Measurements from ENCODE around the gene KLF16.

The KLF16 gene

DNA sequence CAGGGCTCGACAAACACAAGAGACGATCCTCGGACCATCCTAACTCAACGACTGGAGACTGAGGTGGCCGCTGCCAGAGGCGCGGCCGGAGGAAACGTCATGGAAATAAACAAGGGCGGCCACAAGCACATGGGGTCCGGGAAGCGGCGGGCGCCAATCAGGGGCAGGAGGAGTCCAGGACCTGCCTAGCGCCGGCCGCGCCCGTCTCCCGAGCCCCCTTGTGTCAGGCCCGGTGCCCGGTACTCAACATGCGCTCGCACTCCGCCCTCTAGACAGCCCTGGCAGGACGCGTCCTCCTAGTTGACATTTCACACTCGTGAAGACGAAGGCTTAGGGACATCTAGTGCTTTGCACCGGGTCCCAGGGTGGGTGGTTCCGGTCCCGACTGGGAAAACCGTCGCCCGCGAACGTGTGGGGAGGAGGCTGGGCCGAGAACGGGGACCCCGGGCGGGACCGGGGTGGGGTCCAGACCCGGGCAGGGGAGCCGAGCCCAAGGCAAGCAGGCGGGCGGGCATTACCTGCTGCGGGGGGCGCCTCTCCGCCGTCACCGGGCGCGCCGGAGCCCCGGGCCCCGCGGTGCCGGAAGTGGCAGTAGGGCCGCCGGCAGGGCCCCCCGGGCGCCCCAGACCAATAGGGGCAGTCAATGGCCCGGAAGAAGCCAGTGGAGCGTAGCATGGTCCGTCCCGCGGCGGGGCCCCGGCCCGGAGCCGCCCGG is 15.5 kb downstream of the KLF16 start:
- Histone ChIP-seq H3K27ac (peak overlapping the region; percentile 96 to 100 (median 100)), H3K4me3 (peak overlapping the region; percentile 82 to 100 (median 98)), H3K27me3 (no peaks in the 10 kb centered on the region), H4K20me1 (peaks cover 39 to 94% (median 80%) of the 10 kb centered on the region in 11 experiments; a peak in 21 of 22 replicates), H3K4me1 (peaks cover 72 to 86% (median 84%) of the 10 kb centered on the region in 10 experiments), H3K9ac (peak overlapping the region; percentile 94 to 100 (median 99)), H3K9me3 (replicated peaks in 1 of 11) (no peaks in the 10 kb centered on the region), H3K36me3 (peaks cover 6 to 42% (median 32%) of the 10 kb centered on the region in 11 experiments; a peak in 20 of 22 replicates), H3K4me2 (peak overlapping the region; percentile 95 to 100 (median 97))
- no peak for TF ChIP-seq Cebpa-rat (IDR thresholded peaks at IDR 0.05)

DNA sequence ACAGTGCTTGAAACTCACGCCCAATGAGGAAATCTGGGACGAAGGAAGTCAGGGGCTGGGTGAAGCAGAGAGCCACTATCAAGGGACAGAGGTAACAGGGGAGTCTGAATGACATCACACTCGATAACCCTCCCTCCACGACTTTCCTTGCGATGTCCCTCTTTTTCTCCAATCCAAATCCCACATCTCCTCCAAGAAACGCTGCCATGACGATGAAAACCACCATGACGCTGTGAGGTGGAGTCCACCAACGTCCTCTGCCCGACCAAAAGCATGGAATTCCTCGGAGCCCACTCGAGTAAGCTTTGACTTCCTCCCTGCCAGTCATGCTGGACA is 16.1 kb downstream of the KLF16 start:
- peaks cover 38 to 94% (median 80%) of the 10 kb centered on the region in 11 experiments; a peak in 21 of 22 replicates for H4K20me1 ChIP-seq
- peak overlapping the region; percentile 96 to 100 (median 100) for H3K27ac ChIP-seq
- H3K27me3 ChIP-seq: no peaks in the 10 kb centered on the region
- H3K9me3 ChIP-seq (replicated peaks in 1 of 11): no peaks in the 10 kb centered on the region
- H3K4me2 ChIP-seq: peak overlapping the region; percentile 95 to 100 (median 97)
- H3K4me3 ChIP-seq: peak overlapping the region; percentile 82 to 100 (median 98)
- peaks cover 6 to 42% (median 32%) of the 10 kb centered on the region in 11 experiments; a peak in 20 of 22 replicates for H3K36me3 ChIP-seq
- peak overlapping the region; percentile 94 to 100 (median 99) for H3K9ac ChIP-seq
- peaks cover 72 to 86% (median 84%) of the 10 kb centered on the region in 10 experiments for H3K4me1 ChIP-seq
- no peak for TF ChIP-seq Cebpa-rat (IDR thresholded peaks at IDR 0.05)

- TF ChIP-seq Cebpa-rat (IDR thresholded peaks at IDR 0.05): no peak
- H4K20me1 ChIP-seq: peaks cover 38 to 94% (median 81%) of the 10 kb centered on the region in 11 experiments; a peak in 21 of 22 replicates
- peak overlapping the region; percentile 94 to 100 (median 99) for H3K9ac ChIP-seq
Observed at GRCh38 chr19:1846517-1847204, 16.7 kb downstream of the KLF16 start.

GRCh38 chr19:1845642-1846041 is 17.7 kb downstream of the KLF16 start:
- Histone ChIP-seq H3K27ac (peak overlapping the region in 2 of 11 experiments; percentile 6 to 100; a peak in 2 of 22 replicates), H3K27me3 (no peaks in the 10 kb centered on the region), H3K9me3 (replicated peaks in 1 of 11) (no peaks in the 10 kb centered on the region), H3K36me3 (peaks cover 6 to 36% (median 27%) of the 10 kb centered on the region in 11 experiments; a peak in 20 of 22 replicates), H3K4me2 (peak overlapping the region; percentile 95 to 100 (median 97)), H3K4me3 (peak overlapping the region in 2 of 10 experiments; percentile 5 to 97; a peak in 1 of 20 replicates), H4K20me1 (peaks cover 43 to 94% (median 81%) of the 10 kb centered on the region in 11 experiments; a peak in 21 of 22 replicates), H3K9ac (peak overlapping the region; percentile 94 to 100 (median 99); a peak in 19 of 22 replicates), H3K4me1 (peaks cover 75 to 86% (median 84%) of the 10 kb centered on the region in 10 experiments)
- TF ChIP-seq Cebpa-rat (IDR thresholded peaks at IDR 0.05): no peak

More at GRCh38 chr19:1846517-1847204, 16.7 kb downstream of the KLF16 start:
- Histone ChIP-seq H3K4me1 (peaks cover 72 to 86% (median 84%) of the 10 kb centered on the region in 10 experiments), H3K27me3 (no peaks in the 10 kb centered on the region), H3K27ac (peak overlapping the region in 9 of 11 experiments; percentile 96 to 100 (median 99); a peak in 14 of 22 replicates), H3K9me3 (replicated peaks in 1 of 11) (no peaks in the 10 kb centered on the region), H3K4me2 (peak overlapping the region; percentile 95 to 100 (median 97)), H3K4me3 (peak overlapping the region; percentile 82 to 100 (median 98)), H3K36me3 (peaks cover 6 to 42% (median 32%) of the 10 kb centered on the region in 11 experiments; a peak in 20 of 22 replicates)

DNA sequence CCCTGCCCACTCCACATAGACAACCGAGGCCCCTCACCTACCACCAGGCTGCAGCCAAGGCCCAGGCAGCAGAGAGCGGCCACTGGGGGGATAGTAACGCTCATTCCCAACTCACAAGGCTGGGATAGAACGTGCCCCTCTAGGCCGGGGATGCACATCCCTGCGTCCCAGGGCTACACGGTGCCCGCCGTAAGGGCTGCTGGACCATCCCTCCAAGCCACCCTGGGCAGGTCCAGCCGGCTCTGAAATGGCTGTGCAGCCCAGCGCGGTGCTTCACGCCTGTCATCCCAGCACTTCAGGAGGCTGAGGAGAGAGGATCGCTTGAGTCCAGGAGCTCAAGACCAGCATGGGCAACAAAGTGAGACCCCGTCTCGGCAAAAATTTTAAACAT is 18.3 kb downstream of the KLF16 start:
- H3K9me3 ChIP-seq (replicated peaks in 1 of 11): no peaks in the 10 kb centered on the region
- H3K36me3 ChIP-seq: peaks cover 6 to 36% (median 27%) of the 10 kb centered on the region in 11 experiments; a peak in 20 of 22 replicates
- H3K4me1 ChIP-seq: peaks cover 80 to 88% (median 86%) of the 10 kb centered on the region in 10 experiments
- H3K9ac ChIP-seq: peak overlapping the region; percentile 94 to 100 (median 99); a peak in 16 of 22 replicates
- H3K27ac ChIP-seq: peak overlapping the region in 4 of 11 experiments; percentile 76 to 100 (median 78); a peak in 4 of 22 replicates
- H3K27me3 ChIP-seq: no peaks in the 10 kb centered on the region
- no peak overlapping the region; a peak in 1 of 20 replicates for H3K4me3 ChIP-seq
- H3K4me2 ChIP-seq: peak overlapping the region; percentile 95 to 100 (median 97)
- H4K20me1 ChIP-seq: peaks cover 48 to 94% (median 83%) of the 10 kb centered on the region in 11 experiments
- no peak for TF ChIP-seq Cebpa-rat (IDR thresholded peaks at IDR 0.05)

GRCh38 chr19:1844513-1845124 is 18.8 kb downstream of the KLF16 start:
- H3K27ac ChIP-seq: peak overlapping the region in 7 of 11 experiments; percentile 72 to 100 (median 78); a peak in 12 of 22 replicates
- no peak for TF ChIP-seq Cebpa-rat (IDR thresholded peaks at IDR 0.05)
- H3K27me3 ChIP-seq: no peaks in the 10 kb centered on the region
- peak overlapping the region; percentile 69 to 100 (median 99); a peak in 21 of 22 replicates for H3K9ac ChIP-seq
- no peaks in the 10 kb centered on the region for H3K9me3 ChIP-seq (replicated peaks in 1 of 11)
- peaks cover 6 to 40% (median 30%) of the 10 kb centered on the region in 11 experiments; a peak in 20 of 22 replicates for H3K36me3 ChIP-seq
- H3K4me3 ChIP-seq: peak overlapping the region in 2 of 10 experiments; percentile 56 to 58; a peak in 5 of 20 replicates
- peaks cover 82 to 88% (median 86%) of the 10 kb centered on the region in 10 experiments for H3K4me1 ChIP-seq
- peak overlapping the region; percentile 95 to 100 (median 97) for H3K4me2 ChIP-seq
- peaks cover 53 to 94% (median 85%) of the 10 kb centered on the region in 11 experiments for H4K20me1 ChIP-seq

DNA sequence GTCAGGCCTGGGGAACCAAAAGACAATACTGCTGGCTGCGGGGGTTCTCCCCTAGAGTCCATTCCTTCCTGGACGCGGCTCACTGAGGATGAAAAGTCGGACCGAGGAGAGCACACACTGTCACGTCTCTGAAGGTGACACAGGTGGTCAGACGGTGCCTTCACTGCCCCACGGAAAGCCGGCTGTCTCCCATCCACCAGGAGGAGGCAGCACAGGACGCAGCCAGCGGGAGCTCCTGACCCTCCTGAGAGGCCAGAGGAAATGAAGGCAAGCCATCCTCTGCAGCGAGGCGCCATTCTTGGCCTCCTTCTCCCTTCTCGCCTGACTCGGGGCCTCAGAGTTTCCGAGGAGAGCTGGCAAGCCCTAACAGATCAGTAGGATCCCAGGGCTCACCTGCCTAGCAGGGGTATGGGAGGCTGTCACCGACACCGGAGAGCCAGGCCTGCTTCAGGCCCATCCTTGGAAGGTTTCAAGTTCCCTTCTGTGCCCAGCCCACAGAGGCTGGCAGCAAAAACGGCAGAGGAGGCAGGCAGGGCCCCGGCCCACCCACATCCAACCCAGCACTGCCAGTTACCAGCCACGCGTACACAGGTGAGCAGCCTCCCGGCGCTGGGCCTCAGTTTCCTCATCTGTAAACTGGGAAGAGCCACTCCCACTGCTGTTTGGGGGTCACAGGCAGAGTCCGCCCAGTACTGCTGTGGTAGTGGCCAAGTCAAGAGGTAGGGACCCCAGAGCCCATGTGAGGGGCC is 19.6 kb downstream of the KLF16 start:
- peaks cover 61 to 94% (median 93%) of the 10 kb centered on the region in 11 experiments for H4K20me1 ChIP-seq
- peaks cover 6 to 48% (median 38%) of the 10 kb centered on the region in 11 experiments; a peak in 20 of 22 replicates for H3K36me3 ChIP-seq
- H3K4me3 ChIP-seq: peak overlapping the region; percentile 48 to 65 (median 57)
- no peak for TF ChIP-seq Cebpa-rat (IDR thresholded peaks at IDR 0.05)
- H3K27me3 ChIP-seq: no peaks in the 10 kb centered on the region
- H3K9ac ChIP-seq: peak overlapping the region; percentile 67 to 100 (median 99)
- H3K27ac ChIP-seq: peak overlapping the region; percentile 60 to 100 (median 78)
- peak overlapping the region; percentile 95 to 100 (median 97) for H3K4me2 ChIP-seq
- no peaks in the 10 kb centered on the region for H3K9me3 ChIP-seq (replicated peaks in 1 of 11)
- peaks cover 84 to 88% (median 87%) of the 10 kb centered on the region in 10 experiments for H3K4me1 ChIP-seq

All from BLaER1 treated with 17β-estradiol and CSF1 and Interleukin-3, amounts not matched to agents 10 nM and 100 nM (cell line).